Smooth muscle cell (in vitro differentiated cells): ENCODE data around the gene RAB11FIP4. TPM values are rescaled to one million over a fixed set of nuclear protein-coding genes. Genes with fewer than 3 reads are reported as not detected.
"Not testable (repeated sequence)": the region's sequence is repeated elsewhere in the genome, so short reads cannot be mapped to it uniquely, and the experiment has no call there.

Experiments
- DNase-seq: peaks from one replicate; lab custom pipeline; 2025; ENCODE audit not compliant: unreplicated experiment; lab: John Stamatoyannopoulos, UW
- H2AFZ ChIP-seq: fragments of 200-600 bp; sonication (generic); 2 replicates; pipeline ENCODE4 v1.6.0; 2016; ENCODE audit warnings: antibody characterized with exemption, low read depth, mild to moderate bottlenecking
- H3F3A ChIP-seq: fragments of 200-600 bp; sonication (generic); 2 replicates; pipeline ENCODE4 v1.6.0; 2017; ENCODE audit warnings: antibody characterized with exemption, low read depth
- H3K27ac ChIP-seq: fragments of 200-600 bp; sonication (generic); 2 replicates; pipeline ENCODE4 v1.5.1; 2016; ENCODE audit warnings: low read depth, mild to moderate bottlenecking
- H3K27me3 ChIP-seq: fragments of 200-600 bp; sonication (generic); 2 replicates; pipeline ENCODE4 v1.6.1; 2016; ENCODE audit warnings: low read depth, mild to moderate bottlenecking
- H3K36me3 ChIP-seq: fragments of 200-600 bp; sonication (generic); 2 replicates; pipeline ENCODE4 v1.5.1; 2016; ENCODE audit warnings: low read depth
- H3K4me1 ChIP-seq: fragments of 200-600 bp; sonication (generic); 2 replicates; pipeline ENCODE4 v1.5.1; 2016; ENCODE audit warnings: low read depth
- H3K4me2 ChIP-seq: fragments of 200-600 bp; sonication (generic); 2 replicates; pipeline ENCODE4 v1.6.0; 2016; ENCODE audit warnings: mild to moderate bottlenecking
- H3K4me3 ChIP-seq: fragments of 200-600 bp; sonication (generic); 2 replicates; pipeline ENCODE4 v1.5.1; 2016; ENCODE audit warnings: mild to moderate bottlenecking
- H3K79me2 ChIP-seq: fragments of 200-600 bp; sonication (generic); 2 replicates; pipeline ENCODE4 v1.6.0; 2016; ENCODE audit warnings: low read depth, mild to moderate bottlenecking
- H3K9ac ChIP-seq: fragments of 200-600 bp; sonication (generic); 2 replicates; pipeline ENCODE4 v1.6.0; 2016; ENCODE audit warnings: low read depth
- H3K9me3 ChIP-seq: fragments of 200-600 bp; sonication (generic); replicated peaks from 2 replicates; pipeline ENCODE4 v1.5.1; 2016; ENCODE audit warnings: low read depth
- H4K20me1 ChIP-seq: fragments of 200-600 bp; sonication (generic); 2 replicates; pipeline ENCODE4 v1.6.0; 2016; ENCODE audit warnings: low read depth
- WGBS: methylation state at CpG from one replicate; pipeline ENCODE4 v1.1.7; 2016; ENCODE audit warnings: low lambda C conversion rate; 5-methylcytosine and 5-hydroxymethylcytosine counted together
- polyA plus RNA-seq: library from polyadenylated mRNA; unstranded; fragments of >200 nt; fragmentation: Nextera tagmentation; extraction: Ambion mirVana; gene quantifications from 2 replicates; pipeline ENCODE4 v1.2.1, GENCODE V29; 2016
- total RNA-seq: library from RNA; depleted of rRNA; stranded (reverse); fragments of >200 nt; gene quantifications from 2 replicates; pipeline ENCODE4 v1.2.3, GENCODE V29; 2014
- TF ChIP-seq, protein P1 (sequence below): fragments of 200-600 bp; sonication (generic); IDR thresholded peaks from 2 replicates; pipeline ENCODE4 v1.5.1; 2017; ENCODE audit warnings: borderline replicate concordance, mild to moderate bottlenecking, antibody characterized with exemption; ENCODE audit not compliant: insufficient read depth, poor library complexity, severe bottlenecking

The RAB11FIP4 gene
- total and polyA plus RNA-seq, 2 experiments from 2014 or later, result 0.42 to 2.9 TPM

DNA sequence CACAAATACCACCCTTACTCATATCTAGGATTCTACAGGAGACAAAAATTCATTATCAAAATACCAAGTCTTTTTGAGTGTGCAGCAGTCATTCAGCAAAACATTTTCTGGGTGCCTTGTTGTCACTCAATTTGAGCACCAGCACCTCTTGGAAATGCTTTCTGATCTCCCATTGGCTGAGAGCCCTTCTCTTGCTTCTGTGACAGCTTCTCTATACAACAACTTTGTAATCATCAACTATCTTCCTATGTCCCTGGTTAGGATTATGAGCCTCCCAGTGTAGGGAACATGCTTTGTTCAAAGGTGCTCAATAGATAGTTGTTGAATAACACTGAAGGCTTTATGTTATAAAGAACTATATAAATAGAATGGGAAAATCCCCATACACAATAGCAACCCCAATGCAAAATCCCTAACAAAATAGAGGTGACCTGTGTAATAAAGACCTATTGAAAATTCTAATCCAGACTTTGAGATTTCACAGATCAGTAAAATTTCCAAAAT is 10.3 kb upstream of the RAB11FIP4 start:
- H3F3A ChIP-seq, result no peaks in the 10 kb centered on the region
- no peaks in the 10 kb centered on the region for H3K9me3 ChIP-seq
- no peak for DNase-seq
- no peaks in the 10 kb centered on the region for H3K4me1 ChIP-seq
- no peaks in the 10 kb centered on the region for H3K79me2 ChIP-seq
- no peak overlapping the region for H3K9ac ChIP-seq
- H4K20me1 ChIP-seq, result no peaks in the 10 kb centered on the region
- H3K27ac ChIP-seq, result no peak overlapping the region
- TF ChIP-seq, protein P1, sequence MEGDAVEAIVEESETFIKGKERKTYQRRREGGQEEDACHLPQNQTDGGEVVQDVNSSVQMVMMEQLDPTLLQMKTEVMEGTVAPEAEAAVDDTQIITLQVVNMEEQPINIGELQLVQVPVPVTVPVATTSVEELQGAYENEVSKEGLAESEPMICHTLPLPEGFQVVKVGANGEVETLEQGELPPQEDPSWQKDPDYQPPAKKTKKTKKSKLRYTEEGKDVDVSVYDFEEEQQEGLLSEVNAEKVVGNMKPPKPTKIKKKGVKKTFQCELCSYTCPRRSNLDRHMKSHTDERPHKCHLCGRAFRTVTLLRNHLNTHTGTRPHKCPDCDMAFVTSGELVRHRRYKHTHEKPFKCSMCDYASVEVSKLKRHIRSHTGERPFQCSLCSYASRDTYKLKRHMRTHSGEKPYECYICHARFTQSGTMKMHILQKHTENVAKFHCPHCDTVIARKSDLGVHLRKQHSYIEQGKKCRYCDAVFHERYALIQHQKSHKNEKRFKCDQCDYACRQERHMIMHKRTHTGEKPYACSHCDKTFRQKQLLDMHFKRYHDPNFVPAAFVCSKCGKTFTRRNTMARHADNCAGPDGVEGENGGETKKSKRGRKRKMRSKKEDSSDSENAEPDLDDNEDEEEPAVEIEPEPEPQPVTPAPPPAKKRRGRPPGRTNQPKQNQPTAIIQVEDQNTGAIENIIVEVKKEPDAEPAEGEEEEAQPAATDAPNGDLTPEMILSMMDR, result no peak
- no peak overlapping the region for H3K4me2 ChIP-seq
- no peak overlapping the region for H2AFZ ChIP-seq
- H3K27me3 ChIP-seq, result no peaks in the 10 kb centered on the region
- H3K36me3 ChIP-seq, result no peaks in the 10 kb centered on the region
- no peak overlapping the region for H3K4me3 ChIP-seq

DNA sequence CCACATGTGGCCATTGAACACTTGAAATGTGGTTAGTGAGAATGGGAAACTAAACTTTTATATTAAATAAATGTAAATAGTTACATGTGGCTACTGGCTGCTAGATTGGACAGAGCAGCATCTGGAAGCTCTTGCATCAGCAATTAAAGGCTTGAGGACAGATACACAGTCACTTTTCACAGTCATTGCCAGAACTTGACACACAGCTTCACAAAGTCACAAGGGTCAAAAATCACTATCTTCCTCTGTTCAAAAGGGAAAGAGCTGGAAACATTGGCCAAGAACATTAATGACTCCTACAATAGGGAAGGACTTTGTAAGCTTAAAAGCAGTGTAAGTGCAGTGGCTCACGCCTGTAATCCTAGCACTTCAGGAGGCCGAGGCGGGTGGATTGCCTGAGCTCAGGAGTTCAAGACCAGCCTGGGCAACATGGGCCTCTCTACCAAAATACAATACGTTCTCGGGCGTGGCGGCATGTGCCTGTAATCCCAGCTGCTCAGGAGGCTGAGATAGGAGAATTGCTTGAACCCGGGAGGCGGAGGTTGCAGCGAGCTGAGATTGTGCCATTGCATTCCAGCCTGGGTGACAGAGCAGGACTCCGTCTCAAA is 8.7 kb upstream of the RAB11FIP4 start:
- not testable (repeated sequence) for H3K27ac ChIP-seq, DNase-seq, H3K36me3 ChIP-seq, H4K20me1 ChIP-seq, H3K9ac ChIP-seq, H3K79me2 ChIP-seq, H3K9me3 ChIP-seq, H3K4me2 ChIP-seq, H3K4me1 ChIP-seq, H3K27me3 ChIP-seq, H3F3A ChIP-seq, H2AFZ ChIP-seq, H3K4me3 ChIP-seq
- WGBS, result 93% methylated on average over 11 of the region's 11 CpGs

DNA sequence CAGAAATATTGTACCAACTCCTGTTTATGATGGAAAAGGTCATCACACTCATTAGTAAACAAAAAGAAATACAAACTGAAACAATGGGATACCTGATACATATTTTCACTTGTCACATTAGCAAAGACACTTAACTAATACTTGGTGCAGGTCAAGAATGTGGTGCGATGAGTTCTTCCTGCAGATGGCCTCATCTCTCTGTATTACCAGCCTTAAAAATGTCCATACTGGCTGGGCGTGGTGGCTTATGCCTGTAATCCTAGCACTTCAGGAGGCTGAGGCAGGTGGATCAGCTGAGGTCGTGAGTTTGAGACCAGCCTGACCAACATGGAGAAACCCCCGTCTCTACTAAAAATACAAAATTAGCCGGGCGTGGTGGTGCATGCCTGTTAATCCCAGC is 8.0 kb upstream of the RAB11FIP4 start:
- not testable (repeated sequence) for H3K4me2 ChIP-seq, H4K20me1 ChIP-seq, H3K4me1 ChIP-seq, H3K9ac ChIP-seq, H2AFZ ChIP-seq, H3K4me3 ChIP-seq, H3K27ac ChIP-seq, H3K79me2 ChIP-seq, H3F3A ChIP-seq, H3K27me3 ChIP-seq, DNase-seq, H3K9me3 ChIP-seq, H3K36me3 ChIP-seq
- 88% methylated on average over 6 of the region's 6 CpGs for WGBS

DNA sequence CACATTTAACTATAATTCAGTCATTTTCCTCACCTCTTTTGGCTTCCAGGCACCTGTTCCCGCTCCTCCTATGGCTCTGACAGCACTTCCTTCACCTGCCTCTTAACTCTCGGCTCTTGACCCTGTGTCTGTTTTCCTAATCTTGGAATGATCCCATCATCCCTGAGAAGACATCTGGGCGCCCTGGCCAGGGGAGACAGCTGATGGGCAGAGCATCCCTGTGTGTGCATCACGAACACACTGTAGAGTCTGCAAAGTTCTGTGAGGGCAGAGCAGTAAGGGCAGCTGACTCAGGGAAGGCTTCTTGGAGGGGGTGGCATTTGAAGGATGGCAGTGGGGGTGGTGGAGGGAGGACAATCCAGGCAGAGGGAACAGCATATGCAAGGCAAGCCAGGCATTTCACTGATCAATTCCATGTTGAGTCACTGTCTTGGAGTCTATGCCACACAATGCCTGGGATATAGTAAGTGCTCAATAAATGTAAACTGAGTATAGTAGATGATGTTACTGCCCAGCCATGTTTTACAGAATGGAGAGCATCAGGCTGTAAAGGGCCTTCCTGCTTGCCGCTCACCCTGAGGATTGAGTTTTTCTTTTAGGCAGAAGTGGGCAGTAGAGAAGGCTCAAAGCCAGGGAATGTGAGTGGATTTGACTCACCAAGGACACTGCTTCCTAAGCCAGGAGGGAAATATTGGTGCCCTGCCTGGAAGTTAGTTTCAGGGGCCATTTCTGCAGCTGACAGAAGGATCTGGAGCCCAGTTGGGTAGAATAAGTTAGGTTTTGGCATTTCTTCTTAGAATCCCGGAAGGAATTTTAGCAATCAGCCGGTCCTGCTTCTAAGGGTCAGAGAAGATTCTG is 5.8 kb upstream of the RAB11FIP4 start:
- H3K4me3 ChIP-seq, result no peak overlapping the region
- H4K20me1 ChIP-seq, result no peaks in the 10 kb centered on the region
- H3K4me2 ChIP-seq, result no peak overlapping the region
- no peaks in the 10 kb centered on the region for H3K9me3 ChIP-seq
- H3F3A ChIP-seq, result no peaks in the 10 kb centered on the region
- no peaks in the 10 kb centered on the region for H3K79me2 ChIP-seq
- H3K27ac ChIP-seq, result no peak overlapping the region
- no peak overlapping the region for H2AFZ ChIP-seq
- no peak for DNase-seq
- H3K27me3 ChIP-seq, result peaks cover 13% of the 10 kb centered on the region
- no peaks in the 10 kb centered on the region for H3K36me3 ChIP-seq
- whole genome bisulfite sequencing, result 94% methylated on average over 7 of the region's 7 CpGs
- H3K4me1 ChIP-seq, result no peaks in the 10 kb centered on the region
- TF ChIP-seq, protein P1, result no peak
- H3K9ac ChIP-seq, result no peak overlapping the region
